Thymus (tissue), 11 donors: ENCODE data around the gene GNS. TPM values are rescaled to one million over a fixed set of nuclear protein-coding genes. Genes with fewer than 3 reads are reported as not detected.

ENCODE experiments used
- DNase-seq, 9 donors: peaks; one replicate each; pipeline ENCODE4 v3.0.0-alpha.2; 2013; ENCODE audit warnings: low spot score in 9 of 9, low read depth in 6 of 9, missing footprints in 1 of 9
- H3K27ac ChIP-seq, 2 donors: one replicate each; pipeline ENCODE4 v1.5.1; 2013; ENCODE audit warnings: control low read depth in 1 of 2, low read depth in 1 of 2, low read length in 1 of 2, mild to moderate bottlenecking in 1 of 2, moderate library complexity in 1 of 2
- H3K27me3 ChIP-seq, 2 donors: one replicate each; pipeline ENCODE4 v1.5.1; 2013; ENCODE audit warnings: low read length in 1 of 2; ENCODE audit not compliant: control insufficient read depth in 2 of 2, insufficient read depth in 1 of 2
- H3K36me3 ChIP-seq, 2 donors: one replicate each; pipeline ENCODE4 v1.5.1; 2013; ENCODE audit warnings: low read length in 1 of 2, mild to moderate bottlenecking in 1 of 2, moderate library complexity in 1 of 2; ENCODE audit not compliant: control insufficient read depth in 2 of 2, insufficient read depth in 2 of 2
- H3K4me1 ChIP-seq, 2 donors: one replicate each; pipeline ENCODE4 v1.5.1; 2013; ENCODE audit warnings: low read length in 2 of 2; ENCODE audit not compliant: control insufficient read depth in 2 of 2, insufficient read depth in 2 of 2
- H3K4me3 ChIP-seq, 2 donors: one replicate each; pipeline ENCODE4 v1.5.1; 2013; ENCODE audit warnings: low read length in 2 of 2, control low read depth in 1 of 2, mild to moderate bottlenecking in 1 of 2
- H3K9me3 ChIP-seq, 2 donors: one replicate each; pipeline ENCODE4 v1.5.1; 2013; ENCODE audit warnings: low read length in 1 of 2, mild to moderate bottlenecking in 1 of 2; ENCODE audit not compliant: control insufficient read depth in 2 of 2, insufficient read depth in 1 of 2
- WGBS: extraction: QIAGEN DNeasy Blood & Tissue Kit; methylation state at CpG from one replicate; pipeline ENCODE4 v1.1.7; 2013; 5-methylcytosine and 5-hydroxymethylcytosine counted together
- polyA plus RNA-seq: library from polyadenylated mRNA; stranded (reverse); fragments of 200-250 nt; gene quantifications from one replicate; pipeline ENCODE4 v1.2.3, GENCODE V29; 2013
- total RNA-seq: library from RNA; stranded (reverse); fragments of 120-200 nt; gene quantifications from one replicate; pipeline ENCODE4 v1.2.4, GENCODE V29; 2013
- donor health status: healthy.

The GNS gene
- total and polyA plus RNA-seq, 2 donors: 21.2 to 27.2 TPM

DNA sequence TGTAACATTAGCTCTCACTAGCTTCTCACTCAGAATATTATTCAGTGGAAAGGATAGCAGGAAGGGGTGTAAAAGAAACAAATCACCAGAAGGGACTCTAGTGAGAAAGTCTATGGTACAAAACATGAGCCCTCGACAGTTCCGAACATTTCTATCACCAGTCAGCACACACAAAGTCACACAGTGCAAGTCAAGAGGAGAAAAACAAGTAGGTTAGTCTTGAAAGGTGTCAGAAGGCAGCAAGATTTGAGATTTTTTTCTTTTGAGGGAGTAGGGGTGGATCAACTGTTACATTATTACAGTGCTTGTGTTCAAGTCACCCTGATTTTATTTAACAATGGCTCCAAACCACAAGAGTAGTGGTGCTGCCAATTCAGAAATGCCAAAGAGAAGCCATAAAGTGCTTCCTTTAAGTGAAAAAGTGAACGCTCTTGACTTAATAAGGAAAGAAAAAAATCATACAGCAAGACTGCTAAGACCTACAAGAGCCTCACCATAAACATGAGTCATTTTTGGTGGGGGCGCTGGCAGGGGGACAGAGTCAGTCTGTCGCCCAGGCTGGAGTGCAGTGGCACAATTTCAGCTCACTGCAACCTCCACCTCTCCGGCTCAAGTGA is 42.3 kb downstream of the GNS start:
- no peak overlapping the region for H3K27ac ChIP-seq
- no peaks in the 10 kb centered on the region for H3K9me3 ChIP-seq
- no peaks in the 10 kb centered on the region for H3K27me3 ChIP-seq
- WGBS: 98% methylated on average over 6 of the region's 6 CpGs
- H3K4me3 ChIP-seq: no peak overlapping the region
- no peaks in the 10 kb centered on the region for H3K4me1 ChIP-seq
- DNase-seq: no peak
- H3K36me3 ChIP-seq: peaks cover 15 to 35% of the 10 kb centered on the region in 2 donors

DNA sequence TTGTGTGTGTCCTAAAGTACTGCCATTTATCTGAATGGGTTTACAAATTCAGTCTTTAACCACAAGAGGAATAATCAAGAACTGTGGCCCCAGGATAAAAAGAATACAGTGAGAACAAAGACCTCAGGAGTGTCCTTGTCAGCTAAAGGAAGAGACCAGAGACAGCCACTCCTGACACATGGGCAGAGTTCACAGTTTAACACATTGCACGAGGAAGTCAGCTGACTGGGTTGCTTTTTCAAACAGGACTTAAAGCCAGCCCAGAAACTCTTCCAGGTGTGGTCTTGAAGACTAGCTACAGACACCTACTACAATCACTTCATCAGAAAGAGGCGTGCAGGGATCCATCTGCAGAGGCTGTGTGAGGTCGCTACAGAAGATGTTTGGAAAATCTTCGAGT is 42.8 kb downstream of the GNS start:
- WGBS: 94% methylated on average over 4 of the region's 4 CpGs
- DNase-seq: peak in 1 of 9 donors; percentile 17
- Histone ChIP-seq H3K36me3 (peaks cover 12 to 33% of the 10 kb centered on the region in 2 donors), H3K4me1 (no peaks in the 10 kb centered on the region), H3K27me3 (no peaks in the 10 kb centered on the region), H3K27ac (no peak overlapping the region), H3K9me3 (no peaks in the 10 kb centered on the region), H3K4me3 (no peak overlapping the region)

GRCh38 chr12:64714551-64714968 is 44.6 kb downstream of the GNS start:
- Histone ChIP-seq H3K27me3 (no peaks in the 10 kb centered on the region), H3K9me3 (no peaks in the 10 kb centered on the region), H3K4me1 (no peaks in the 10 kb centered on the region), H3K4me3 (no peak overlapping the region), H3K36me3 (peaks cover 10 to 25% of the 10 kb centered on the region in 2 donors), H3K27ac (no peak overlapping the region)
- no peak for DNase-seq
- 96% methylated on average over 5 of the region's 5 CpGs for WGBS

GRCh38 chr12:64713376-64713775 is 45.8 kb downstream of the GNS start:
- DNase-seq: no peak
- Histone ChIP-seq H3K27me3 (no peaks in the 10 kb centered on the region), H3K9me3 (no peaks in the 10 kb centered on the region), H3K36me3 (peaks cover 10 to 20% of the 10 kb centered on the region in 2 donors), H3K4me3 (no peak overlapping the region), H3K4me1 (no peaks in the 10 kb centered on the region), H3K27ac (no peak overlapping the region)

DNA sequence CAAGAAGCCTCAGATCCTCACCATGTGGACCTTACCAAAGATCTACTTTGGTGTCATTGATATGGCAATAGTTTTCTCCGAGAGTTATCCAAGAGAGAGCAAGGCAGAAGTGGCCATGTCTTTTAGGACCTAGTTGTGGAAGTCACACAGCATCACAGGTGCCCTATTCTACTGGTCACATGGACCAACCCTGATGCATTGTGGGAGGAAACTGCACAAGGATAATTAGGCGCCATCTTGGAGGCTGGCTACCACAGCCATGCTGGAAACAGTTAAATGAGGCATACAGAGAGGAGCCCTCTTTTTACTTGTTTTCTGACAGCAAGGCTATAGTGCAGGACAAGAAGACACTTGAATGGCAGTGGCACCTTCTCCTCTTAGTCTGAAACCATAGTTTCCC is 49.8 kb downstream of the GNS start:
- no peak for DNase-seq
- no peak overlapping the region for H3K4me3 ChIP-seq
- no peaks in the 10 kb centered on the region for H3K27me3 ChIP-seq
- H3K4me1 ChIP-seq: no peaks in the 10 kb centered on the region
- peaks cover 0 to 3% of the 10 kb centered on the region in 2 donors for H3K36me3 ChIP-seq
- H3K27ac ChIP-seq: no peak overlapping the region
- H3K9me3 ChIP-seq: no peaks in the 10 kb centered on the region
- WGBS: 98% methylated on average over 2 of the region's 2 CpGs

GRCh38 chr12:64707926-64708325 is 51.3 kb downstream of the GNS start:
- peaks cover 0 to 3% of the 10 kb centered on the region in 2 donors for H3K36me3 ChIP-seq
- H3K9me3 ChIP-seq: no peaks in the 10 kb centered on the region
- H3K27ac ChIP-seq: no peak overlapping the region
- no peak overlapping the region for H3K4me3 ChIP-seq
- no peaks in the 10 kb centered on the region for H3K27me3 ChIP-seq
- no peak for DNase-seq
- 97% methylated on average over 2 of the region's 2 CpGs for WGBS
- H3K4me1 ChIP-seq: no peaks in the 10 kb centered on the region

GRCh38 chr12:64707362-64707761 is 51.8 kb downstream of the GNS start:
- no peaks in the 10 kb centered on the region for H3K27me3 ChIP-seq
- no peak for DNase-seq
- no peaks in the 10 kb centered on the region for H3K4me1 ChIP-seq
- H3K27ac ChIP-seq: no peak overlapping the region
- H3K9me3 ChIP-seq: no peaks in the 10 kb centered on the region
- peaks cover 0 to 3% of the 10 kb centered on the region in 2 donors for H3K36me3 ChIP-seq
- WGBS: 95% methylated on average over 4 of the region's 4 CpGs
- H3K4me3 ChIP-seq: no peak overlapping the region

DNA sequence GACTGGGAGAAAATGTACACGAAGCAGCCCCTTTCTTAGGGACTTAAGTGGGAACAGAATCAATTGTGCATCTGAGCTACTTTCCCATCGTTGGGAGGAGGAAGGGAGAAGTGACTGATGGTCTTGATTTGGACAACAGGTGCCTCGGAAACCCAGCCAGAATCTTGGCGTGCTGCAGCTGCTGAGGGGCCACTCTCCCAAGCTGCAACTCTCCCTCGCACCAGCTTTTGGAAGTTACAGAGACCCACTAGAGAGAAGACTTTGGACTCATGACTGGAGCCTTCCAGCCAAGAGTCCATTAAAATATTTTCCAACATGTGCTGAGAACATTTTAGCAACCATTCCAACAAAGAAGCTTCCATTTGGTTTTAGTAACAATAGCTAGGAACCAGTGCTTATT is 52.3 kb downstream of the GNS start:
- no peaks in the 10 kb centered on the region for H3K36me3 ChIP-seq
- H3K27ac ChIP-seq: no peak overlapping the region
- no peak overlapping the region for H3K4me3 ChIP-seq
- DNase-seq: no peak
- no peaks in the 10 kb centered on the region for H3K4me1 ChIP-seq
- H3K27me3 ChIP-seq: no peaks in the 10 kb centered on the region
- no peaks in the 10 kb centered on the region for H3K9me3 ChIP-seq
- 95% methylated on average over 5 of the region's 5 CpGs for WGBS

DNA sequence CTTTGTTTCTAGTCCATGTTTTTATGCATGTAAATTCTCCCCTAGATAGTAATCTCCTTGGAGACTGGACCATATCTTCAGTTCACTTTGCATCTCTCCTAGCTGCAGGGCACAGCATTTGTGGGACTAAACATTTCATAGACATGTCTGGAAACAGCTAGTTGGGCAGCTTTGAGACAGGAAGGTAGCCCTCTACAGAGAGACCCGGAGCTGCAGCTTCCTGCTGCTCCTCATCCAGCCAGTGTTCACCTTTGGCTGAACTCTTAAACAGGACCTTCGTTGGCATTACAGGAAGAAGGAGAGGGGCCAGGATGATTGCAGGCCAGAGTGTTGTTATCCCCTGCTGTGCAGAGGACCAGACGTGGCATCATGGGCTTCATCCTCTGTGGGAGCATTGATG is 52.9 kb downstream of the GNS start:
- no peaks in the 10 kb centered on the region for H3K9me3 ChIP-seq
- H3K27me3 ChIP-seq: no peaks in the 10 kb centered on the region
- no peak for DNase-seq
- no peaks in the 10 kb centered on the region for H3K36me3 ChIP-seq
- H3K4me3 ChIP-seq: no peak overlapping the region
- peaks cover 0 to 1% of the 10 kb centered on the region in 2 donors for H3K4me1 ChIP-seq
- no peak overlapping the region for H3K27ac ChIP-seq
- 68% methylated on average over 3 of the region's 3 CpGs for WGBS
